VCaP (cell line): Measurements from ENCODE around the gene STX5.

Source experiments
- H3K27ac ChIP-seq: fragments of 450-650 bp; 2 replicates; pipeline ENCODE4 v1.5.1; 2017
- TF ChIP-seq, protein P1 (sequence below): fragments of 450-650 bp; conservative IDR thresholded peaks from 2 replicates; pipeline ENCODE4 v1.5.1; 2017; ENCODE audit warnings: mild to moderate bottlenecking, moderate library complexity

Gene STX5, protein sequence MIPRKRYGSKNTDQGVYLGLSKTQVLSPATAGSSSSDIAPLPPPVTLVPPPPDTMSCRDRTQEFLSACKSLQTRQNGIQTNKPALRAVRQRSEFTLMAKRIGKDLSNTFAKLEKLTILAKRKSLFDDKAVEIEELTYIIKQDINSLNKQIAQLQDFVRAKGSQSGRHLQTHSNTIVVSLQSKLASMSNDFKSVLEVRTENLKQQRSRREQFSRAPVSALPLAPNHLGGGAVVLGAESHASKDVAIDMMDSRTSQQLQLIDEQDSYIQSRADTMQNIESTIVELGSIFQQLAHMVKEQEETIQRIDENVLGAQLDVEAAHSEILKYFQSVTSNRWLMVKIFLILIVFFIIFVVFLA

GRCh38 chr11:62831520-62832335, at the start of gene STX5:
Gene STX5, minus strand, starts transcription at chr11:62832051. Its CDS starts 808 bp downstream, at chr11:62831243.
- peak within 1 kb of the TSS; percentile 79 for H3K27ac ChIP-seq

GRCh38 chr11:62880803-62881578, 49.1 kb upstream of the STX5 start, which contains the start of gene SLC3A2:
Gene SLC3A2, plus strand, starts transcription at chr11:62880896. Its CDS starts 128 bp downstream, at chr11:62881024.
- TF ChIP-seq, protein P1, sequence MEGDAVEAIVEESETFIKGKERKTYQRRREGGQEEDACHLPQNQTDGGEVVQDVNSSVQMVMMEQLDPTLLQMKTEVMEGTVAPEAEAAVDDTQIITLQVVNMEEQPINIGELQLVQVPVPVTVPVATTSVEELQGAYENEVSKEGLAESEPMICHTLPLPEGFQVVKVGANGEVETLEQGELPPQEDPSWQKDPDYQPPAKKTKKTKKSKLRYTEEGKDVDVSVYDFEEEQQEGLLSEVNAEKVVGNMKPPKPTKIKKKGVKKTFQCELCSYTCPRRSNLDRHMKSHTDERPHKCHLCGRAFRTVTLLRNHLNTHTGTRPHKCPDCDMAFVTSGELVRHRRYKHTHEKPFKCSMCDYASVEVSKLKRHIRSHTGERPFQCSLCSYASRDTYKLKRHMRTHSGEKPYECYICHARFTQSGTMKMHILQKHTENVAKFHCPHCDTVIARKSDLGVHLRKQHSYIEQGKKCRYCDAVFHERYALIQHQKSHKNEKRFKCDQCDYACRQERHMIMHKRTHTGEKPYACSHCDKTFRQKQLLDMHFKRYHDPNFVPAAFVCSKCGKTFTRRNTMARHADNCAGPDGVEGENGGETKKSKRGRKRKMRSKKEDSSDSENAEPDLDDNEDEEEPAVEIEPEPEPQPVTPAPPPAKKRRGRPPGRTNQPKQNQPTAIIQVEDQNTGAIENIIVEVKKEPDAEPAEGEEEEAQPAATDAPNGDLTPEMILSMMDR, result peak; percentile 83
- peak within 1 kb of the TSS; percentile 92 for H3K27ac ChIP-seq

More at GRCh38 chr11:62831520-62832335, at the start of gene STX5:
- TF ChIP-seq, protein P1, result no peak

- TF ChIP-seq, protein P1, result no peak
- H3K27ac ChIP-seq, result peak overlapping the region; percentile 92
These were observed 48.5 kb upstream of the STX5 start for GRCh38 chr11:62880231-62880802.

DNA sequence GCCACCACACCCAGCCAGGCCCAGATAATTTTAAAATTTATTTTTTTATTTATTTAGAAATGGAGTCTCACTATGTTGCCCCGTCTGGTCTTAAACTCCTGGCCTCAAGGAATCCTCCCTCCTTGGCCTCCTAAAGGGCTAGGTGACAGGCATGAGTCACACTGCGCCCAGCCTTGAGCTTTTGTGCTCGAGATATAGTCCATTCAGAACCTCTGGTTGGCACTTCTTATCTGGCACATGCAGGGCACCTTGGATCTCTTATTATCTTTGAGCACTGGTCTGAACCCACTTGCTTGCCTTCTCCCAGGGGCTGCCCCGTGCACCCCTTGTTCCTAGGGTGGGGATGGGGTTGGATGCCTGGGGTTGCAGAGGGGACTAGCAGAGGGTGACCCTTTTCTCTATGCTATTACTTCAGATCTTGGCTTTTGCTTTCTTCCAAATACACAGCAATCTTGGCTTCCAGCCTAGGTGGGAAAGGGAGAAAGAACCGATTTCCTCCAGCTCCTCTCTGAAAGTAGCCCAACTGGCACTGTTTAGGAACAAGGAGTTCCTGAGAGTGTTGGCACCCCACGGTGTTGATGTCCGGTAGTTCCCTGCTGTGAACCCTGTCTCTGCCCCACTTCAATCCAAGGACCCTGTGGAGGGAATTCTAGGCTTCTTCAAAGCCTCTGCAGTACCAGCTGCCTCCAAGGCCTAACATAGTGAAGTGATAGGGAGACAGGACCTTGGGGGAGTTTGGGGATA, 47.6 kb upstream of the STX5 start:
- peak overlapping the region; percentile 92 for H3K27ac ChIP-seq

GRCh38 chr11:62876712-62877111, 44.9 kb upstream of the STX5 start:
- H3K27ac ChIP-seq, result peak overlapping the region; percentile 92
- TF ChIP-seq, protein P1, result no peak

More for the DNA sequence above, 47.6 kb upstream of the STX5 start:
- TF ChIP-seq, protein P1, result no peak

DNA sequence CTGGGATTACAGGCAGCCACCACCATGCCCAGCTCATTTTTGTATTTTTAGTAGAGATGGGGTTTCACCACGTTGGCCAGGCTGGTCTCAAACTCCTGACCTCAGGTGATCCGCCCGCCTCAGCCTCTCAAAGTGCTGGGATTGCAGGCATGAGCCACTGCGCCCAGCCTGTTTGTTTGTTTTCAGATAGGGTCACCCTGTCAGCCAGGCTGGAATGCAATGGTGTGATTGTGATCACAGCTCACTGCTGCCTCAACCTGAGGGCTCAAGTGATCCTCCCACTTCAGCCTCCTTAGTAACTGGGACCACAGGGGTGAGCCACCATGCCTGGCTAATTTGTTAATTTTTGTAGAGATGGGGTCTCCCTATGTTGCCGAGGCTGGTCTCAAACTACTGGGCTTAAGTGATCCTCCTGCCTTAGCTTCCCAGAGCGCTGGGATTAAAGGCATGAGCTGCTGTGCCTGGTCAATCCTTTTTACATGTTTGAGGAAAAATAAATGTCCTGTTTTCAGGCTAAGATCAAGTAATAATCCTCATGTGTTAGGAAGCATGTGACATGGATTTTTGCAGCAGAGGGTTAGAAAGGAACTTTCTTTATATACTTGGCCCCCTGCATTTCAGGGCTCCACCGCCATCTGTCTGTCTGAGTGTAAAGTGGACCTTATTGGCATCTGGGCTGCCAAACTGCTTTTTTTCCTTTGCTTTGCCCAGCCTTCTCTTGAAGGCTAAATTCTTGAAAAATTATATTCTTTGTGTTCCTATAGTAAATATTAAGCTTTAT, 44.0 kb upstream of the STX5 start:
- TF ChIP-seq, protein P1, result 0 out of 2 replicates have a peak, but pooled peaks have one; percentile 24
- H3K27ac ChIP-seq, result peak overlapping the region; percentile 92
